ENCODE data around the gene MAP3K12. TPM values are rescaled to one million over a fixed set of nuclear protein-coding genes. Genes with fewer than 3 reads are reported as not detected.

MAP3K12 gene
- polyA plus RNA-seq, 1 donor from 2014 or later = 82.0 TPM

- TF ChIP-seq MXI1 (conservative IDR thresholded peaks at IDR 0.05; ENCODE audit: poor library complexity, severe bottlenecking) (no peak), EZH2 (IDR thresholded peaks at IDR 0.05; ENCODE audit: borderline replicate concordance, insufficient read depth, low read length, poor library complexity, severe bottlenecking) (no peak), EP300 (conservative IDR thresholded peaks at IDR 0.05; ENCODE audit: poor library complexity, severe bottlenecking) (no peak)
- TF ChIP-seq, protein P1, sequence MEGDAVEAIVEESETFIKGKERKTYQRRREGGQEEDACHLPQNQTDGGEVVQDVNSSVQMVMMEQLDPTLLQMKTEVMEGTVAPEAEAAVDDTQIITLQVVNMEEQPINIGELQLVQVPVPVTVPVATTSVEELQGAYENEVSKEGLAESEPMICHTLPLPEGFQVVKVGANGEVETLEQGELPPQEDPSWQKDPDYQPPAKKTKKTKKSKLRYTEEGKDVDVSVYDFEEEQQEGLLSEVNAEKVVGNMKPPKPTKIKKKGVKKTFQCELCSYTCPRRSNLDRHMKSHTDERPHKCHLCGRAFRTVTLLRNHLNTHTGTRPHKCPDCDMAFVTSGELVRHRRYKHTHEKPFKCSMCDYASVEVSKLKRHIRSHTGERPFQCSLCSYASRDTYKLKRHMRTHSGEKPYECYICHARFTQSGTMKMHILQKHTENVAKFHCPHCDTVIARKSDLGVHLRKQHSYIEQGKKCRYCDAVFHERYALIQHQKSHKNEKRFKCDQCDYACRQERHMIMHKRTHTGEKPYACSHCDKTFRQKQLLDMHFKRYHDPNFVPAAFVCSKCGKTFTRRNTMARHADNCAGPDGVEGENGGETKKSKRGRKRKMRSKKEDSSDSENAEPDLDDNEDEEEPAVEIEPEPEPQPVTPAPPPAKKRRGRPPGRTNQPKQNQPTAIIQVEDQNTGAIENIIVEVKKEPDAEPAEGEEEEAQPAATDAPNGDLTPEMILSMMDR (IDR thresholded peaks at IDR 0.05; ENCODE audit: poor library complexity, severe bottlenecking) = no peak
- Histone ChIP-seq H3K9me2 (ENCODE audit: insufficient read depth, low read length) (no peaks in the 10 kb centered on the region), H3F3A (ENCODE audit: insufficient read depth, low read length, poor library complexity, severe bottlenecking) (no peaks in the 10 kb centered on the region), H3K27ac (ENCODE audit: low read length) (no peak overlapping the region), H3K27me3 (ENCODE audit: insufficient read depth, low read depth, low read length) (no peaks in the 10 kb centered on the region), H3K36me3 (ENCODE audit: insufficient read depth, low read length) (peaks cover 19% of the 10 kb centered on the region), H3K9ac (ENCODE audit: low read length) (no peak overlapping the region), H4K20me1 (ENCODE audit: insufficient read depth) (peaks cover 27% of the 10 kb centered on the region), H3K79me2 (replicated peaks; ENCODE audit: insufficient read depth, low read length) (peaks cover 33% of the 10 kb centered on the region), H3K4me2 (ENCODE audit: low read length) (no peak overlapping the region), H3K4me3 (ENCODE audit: low read length) (no peak overlapping the region), H2AFZ (ENCODE audit: low read depth, low read length) (no peak overlapping the region), H3K9me3 (ENCODE audit: low read length) (no peaks in the 10 kb centered on the region)
Measured at GRCh38 chr12:53464685-53465418, 34.4 kb downstream of the MAP3K12 start.

GRCh38 chr12:53463802-53464560 lies 35.3 kb downstream of the MAP3K12 start:
- no peak overlapping the region for H3K27ac ChIP-seq (ENCODE audit: low read length)
- no peak overlapping the region for H2AFZ ChIP-seq (ENCODE audit: low read depth, low read length)
- no peak overlapping the region for H3K4me3 ChIP-seq (ENCODE audit: low read length)
- H4K20me1 ChIP-seq (ENCODE audit: insufficient read depth) = peaks cover 35% of the 10 kb centered on the region
- no peak overlapping the region for H3K4me2 ChIP-seq (ENCODE audit: low read length)
- H3K79me2 ChIP-seq (replicated peaks; ENCODE audit: insufficient read depth, low read length) = peaks cover 33% of the 10 kb centered on the region
- no peaks in the 10 kb centered on the region for H3F3A ChIP-seq (ENCODE audit: insufficient read depth, low read length, poor library complexity, severe bottlenecking)
- H3K9me3 ChIP-seq (ENCODE audit: low read length) = no peaks in the 10 kb centered on the region
- no peaks in the 10 kb centered on the region for H3K27me3 ChIP-seq (ENCODE audit: insufficient read depth, low read depth, low read length)
- H3K36me3 ChIP-seq (ENCODE audit: insufficient read depth, low read length) = peaks cover 19% of the 10 kb centered on the region
- TF ChIP-seq, protein P1 (IDR thresholded peaks at IDR 0.05; ENCODE audit: poor library complexity, severe bottlenecking) = no peak
- TF ChIP-seq EP300 (conservative IDR thresholded peaks at IDR 0.05; ENCODE audit: poor library complexity, severe bottlenecking) (no peak), RAD21 (conservative IDR thresholded peaks at IDR 0.05) (no peak), POLR2AphosphoS5 (IDR thresholded peaks at IDR 0.05) (no peak), MXI1 (conservative IDR thresholded peaks at IDR 0.05; ENCODE audit: poor library complexity, severe bottlenecking) (no peak), EZH2 (IDR thresholded peaks at IDR 0.05; ENCODE audit: borderline replicate concordance, insufficient read depth, low read length, poor library complexity, severe bottlenecking) (no peak)
- TF ChIP-seq, protein P2, sequence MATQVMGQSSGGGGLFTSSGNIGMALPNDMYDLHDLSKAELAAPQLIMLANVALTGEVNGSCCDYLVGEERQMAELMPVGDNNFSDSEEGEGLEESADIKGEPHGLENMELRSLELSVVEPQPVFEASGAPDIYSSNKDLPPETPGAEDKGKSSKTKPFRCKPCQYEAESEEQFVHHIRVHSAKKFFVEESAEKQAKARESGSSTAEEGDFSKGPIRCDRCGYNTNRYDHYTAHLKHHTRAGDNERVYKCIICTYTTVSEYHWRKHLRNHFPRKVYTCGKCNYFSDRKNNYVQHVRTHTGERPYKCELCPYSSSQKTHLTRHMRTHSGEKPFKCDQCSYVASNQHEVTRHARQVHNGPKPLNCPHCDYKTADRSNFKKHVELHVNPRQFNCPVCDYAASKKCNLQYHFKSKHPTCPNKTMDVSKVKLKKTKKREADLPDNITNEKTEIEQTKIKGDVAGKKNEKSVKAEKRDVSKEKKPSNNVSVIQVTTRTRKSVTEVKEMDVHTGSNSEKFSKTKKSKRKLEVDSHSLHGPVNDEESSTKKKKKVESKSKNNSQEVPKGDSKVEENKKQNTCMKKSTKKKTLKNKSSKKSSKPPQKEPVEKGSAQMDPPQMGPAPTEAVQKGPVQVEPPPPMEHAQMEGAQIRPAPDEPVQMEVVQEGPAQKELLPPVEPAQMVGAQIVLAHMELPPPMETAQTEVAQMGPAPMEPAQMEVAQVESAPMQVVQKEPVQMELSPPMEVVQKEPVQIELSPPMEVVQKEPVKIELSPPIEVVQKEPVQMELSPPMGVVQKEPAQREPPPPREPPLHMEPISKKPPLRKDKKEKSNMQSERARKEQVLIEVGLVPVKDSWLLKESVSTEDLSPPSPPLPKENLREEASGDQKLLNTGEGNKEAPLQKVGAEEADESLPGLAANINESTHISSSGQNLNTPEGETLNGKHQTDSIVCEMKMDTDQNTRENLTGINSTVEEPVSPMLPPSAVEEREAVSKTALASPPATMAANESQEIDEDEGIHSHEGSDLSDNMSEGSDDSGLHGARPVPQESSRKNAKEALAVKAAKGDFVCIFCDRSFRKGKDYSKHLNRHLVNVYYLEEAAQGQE (IDR thresholded peaks at IDR 0.05; ENCODE audit: borderline replicate concordance) = no peak
- no peaks in the 10 kb centered on the region for H3K9me2 ChIP-seq (ENCODE audit: insufficient read depth, low read length)
- no peak overlapping the region for H3K9ac ChIP-seq (ENCODE audit: low read length)

Measured in neural cell (in vitro differentiated cells).